Activated CD8-positive, alpha-beta memory T cell treated with anti-CD3 and anti-CD28 coated beads, Interleukin-2, amount 50 U/mL, for 48 hours (primary cell): Measurements from ENCODE around the gene PRKG1.

Experiments
- DNase-seq: peaks from one replicate; pipeline ENCODE4 v3.0.0-alpha.2; 2020

Gene PRKG1

GRCh38 chr10:51910596-51910995, 836.3 kb downstream of the PRKG1 start:
- no peak for DNase-seq

DNA sequence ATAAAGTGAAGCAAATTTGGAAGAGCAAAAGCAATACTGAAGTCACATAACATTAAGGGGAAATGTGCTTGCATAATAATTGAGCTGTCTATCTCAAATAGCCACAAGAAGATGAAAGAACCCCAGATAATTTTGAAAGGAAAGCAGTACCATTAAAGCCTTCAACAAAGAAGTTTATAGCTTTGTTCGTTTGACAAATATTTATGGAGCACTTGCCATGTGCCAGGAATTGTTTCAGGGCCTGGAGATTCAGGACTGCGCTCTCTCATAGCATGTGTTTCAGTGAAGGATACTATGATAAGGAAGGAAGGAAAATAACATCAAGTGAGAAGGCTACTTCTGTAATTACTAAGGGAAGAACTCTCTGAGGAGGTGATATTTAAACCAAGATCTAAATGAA, 837.4 kb downstream of the PRKG1 start:
- DNase-seq: no peak

DNA sequence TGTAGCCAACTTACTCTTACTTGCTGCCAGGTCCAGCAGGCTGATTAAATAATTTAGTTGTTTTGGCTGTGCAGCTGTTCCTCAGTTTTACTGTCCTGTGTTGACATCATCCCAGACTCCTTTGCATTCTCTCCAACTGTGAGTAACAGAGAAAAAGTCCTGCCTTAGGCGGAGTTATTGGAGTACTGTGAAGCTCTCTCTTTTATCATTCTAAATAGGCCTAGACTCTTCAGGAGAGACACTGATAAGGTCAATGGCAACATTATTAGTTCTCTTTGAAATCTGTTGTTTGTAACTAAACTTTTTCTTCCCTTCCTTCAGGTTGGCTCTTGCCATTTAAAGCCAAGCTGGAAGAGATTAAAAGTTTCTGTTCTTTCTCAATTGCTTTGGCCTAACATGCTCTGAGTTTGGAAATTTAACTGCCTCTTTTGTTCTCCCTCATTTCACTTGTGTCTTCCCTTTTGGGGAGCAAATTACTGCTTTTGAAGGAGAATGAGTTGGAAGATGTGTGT, 840.8 kb downstream of the PRKG1 start:
- no peak for DNase-seq

GRCh38 chr10:51918440-51918839, 844.2 kb downstream of the PRKG1 start:
- no peak for DNase-seq

DNA sequence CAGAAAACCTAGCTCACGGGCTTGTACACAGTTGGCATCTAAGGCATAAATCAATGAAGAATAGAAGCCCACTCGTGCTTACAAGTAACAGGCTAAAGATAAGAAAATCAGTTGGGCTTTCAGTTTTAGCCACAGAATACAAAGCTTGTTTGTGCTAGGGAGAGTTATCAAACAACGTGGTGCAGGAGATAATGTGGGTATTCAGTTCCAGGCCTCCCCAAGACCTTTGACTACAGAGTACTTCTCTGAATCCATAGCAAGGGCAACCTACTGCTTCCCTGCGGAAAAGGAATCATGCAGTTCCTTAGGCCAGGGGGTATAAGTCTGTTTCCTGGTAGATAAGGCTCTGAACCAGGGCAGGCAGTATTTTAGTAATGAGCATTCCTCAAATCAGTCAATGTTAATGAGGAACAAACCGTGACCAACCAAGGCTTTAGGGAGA, 844.6 kb downstream of the PRKG1 start:
- no peak for DNase-seq

DNA sequence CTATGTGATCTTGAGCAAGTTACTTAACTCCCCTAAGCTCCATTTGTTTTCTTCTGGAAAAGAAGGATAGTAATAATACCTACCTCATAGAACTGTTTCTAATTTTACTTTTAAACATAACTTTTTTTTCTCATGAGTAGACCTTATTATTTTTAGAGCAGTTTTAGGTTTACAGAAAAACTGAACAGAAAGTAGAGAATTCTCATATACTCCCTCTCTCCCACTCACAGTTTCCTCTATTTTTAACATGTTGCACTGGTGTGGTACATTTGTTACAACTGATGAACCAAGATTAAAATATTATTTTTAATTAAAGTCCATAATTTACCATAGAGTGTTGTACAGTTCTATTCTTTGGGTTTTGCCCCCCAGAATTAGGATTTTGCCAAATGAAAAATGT, 846.4 kb downstream of the PRKG1 start:
- no peak for DNase-seq

DNA sequence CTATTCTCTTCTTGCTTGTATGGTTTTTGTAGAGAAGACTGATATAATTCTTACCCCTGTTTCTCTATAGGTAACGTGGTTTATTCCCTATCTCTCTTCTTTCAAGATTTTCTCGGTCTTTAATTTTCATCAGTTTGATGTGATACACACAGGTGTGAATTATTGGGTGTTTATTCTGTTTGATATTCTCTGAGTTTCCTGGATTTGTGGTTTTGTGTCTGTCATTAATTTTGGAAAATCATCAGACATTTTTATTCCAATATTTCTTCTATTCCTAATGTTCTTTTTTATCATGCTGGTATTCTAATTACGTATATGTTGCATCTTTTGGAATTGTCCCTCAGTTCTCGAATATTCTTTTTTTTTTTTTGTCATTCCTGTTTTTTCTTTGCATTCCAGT, 850.1 kb downstream of the PRKG1 start:
- no peak for DNase-seq

DNA sequence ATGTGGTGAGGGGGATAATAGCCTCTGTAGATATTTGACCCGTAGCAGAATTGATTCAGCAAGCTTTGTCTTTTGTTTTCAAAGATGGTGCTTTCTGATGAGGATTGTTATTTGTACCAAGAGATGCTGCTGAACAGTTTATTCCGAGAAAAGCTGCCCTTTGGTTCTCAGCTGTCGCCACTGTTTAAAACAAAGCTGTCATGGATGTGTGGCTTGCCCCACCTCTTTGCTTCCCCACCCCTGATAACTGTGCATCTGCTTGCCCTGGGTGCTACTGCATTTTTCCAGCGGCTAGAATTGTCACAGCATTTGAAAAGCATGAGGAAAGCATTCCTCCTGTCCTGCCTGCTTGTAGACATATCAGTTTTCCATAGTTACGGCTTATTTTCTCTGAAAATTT, 852.0 kb downstream of the PRKG1 start:
- DNase-seq: no peak

DNA sequence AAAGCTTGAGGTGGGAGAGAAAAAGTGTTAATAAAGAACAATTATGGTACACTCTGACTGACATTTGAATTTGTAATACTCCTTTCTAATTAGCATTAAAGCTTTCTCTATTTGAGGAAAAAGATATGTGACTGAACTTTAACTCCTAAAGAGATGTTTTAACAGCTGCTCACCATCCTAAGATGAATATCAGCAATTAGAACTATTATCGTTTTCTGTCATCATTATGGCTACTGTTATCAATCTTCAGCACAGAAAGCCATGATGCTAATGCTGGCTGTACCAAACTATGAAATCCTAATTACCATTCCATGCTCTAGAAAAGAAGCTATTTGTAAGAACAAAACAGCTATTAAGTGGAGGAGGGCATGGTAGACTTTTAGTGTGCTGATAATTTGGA, 853.9 kb downstream of the PRKG1 start:
- no peak for DNase-seq

GRCh38 chr10:51932530-51932929, 858.2 kb downstream of the PRKG1 start:
- no peak for DNase-seq

GRCh38 chr10:51934373-51934772, 860.1 kb downstream of the PRKG1 start:
- DNase-seq: no peak

DNA sequence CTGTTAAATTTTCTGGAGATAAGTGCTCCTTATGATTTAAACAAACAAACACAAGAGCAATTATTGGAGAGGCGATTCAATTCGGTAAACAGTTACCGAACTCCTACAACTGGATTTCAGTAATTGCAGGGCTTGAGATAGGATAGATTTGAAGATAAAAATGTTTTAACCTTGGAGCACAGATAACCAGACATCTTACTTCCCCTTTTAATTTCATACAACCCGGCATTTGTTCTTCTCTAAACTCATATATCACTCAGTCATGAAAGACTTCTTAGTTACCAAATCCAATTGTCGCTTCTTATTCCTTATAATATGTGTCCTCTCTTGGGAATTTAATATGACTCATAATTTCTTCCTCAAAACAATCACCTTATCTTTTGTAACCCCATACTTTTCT, 861.1 kb downstream of the PRKG1 start:
- no peak for DNase-seq

DNA sequence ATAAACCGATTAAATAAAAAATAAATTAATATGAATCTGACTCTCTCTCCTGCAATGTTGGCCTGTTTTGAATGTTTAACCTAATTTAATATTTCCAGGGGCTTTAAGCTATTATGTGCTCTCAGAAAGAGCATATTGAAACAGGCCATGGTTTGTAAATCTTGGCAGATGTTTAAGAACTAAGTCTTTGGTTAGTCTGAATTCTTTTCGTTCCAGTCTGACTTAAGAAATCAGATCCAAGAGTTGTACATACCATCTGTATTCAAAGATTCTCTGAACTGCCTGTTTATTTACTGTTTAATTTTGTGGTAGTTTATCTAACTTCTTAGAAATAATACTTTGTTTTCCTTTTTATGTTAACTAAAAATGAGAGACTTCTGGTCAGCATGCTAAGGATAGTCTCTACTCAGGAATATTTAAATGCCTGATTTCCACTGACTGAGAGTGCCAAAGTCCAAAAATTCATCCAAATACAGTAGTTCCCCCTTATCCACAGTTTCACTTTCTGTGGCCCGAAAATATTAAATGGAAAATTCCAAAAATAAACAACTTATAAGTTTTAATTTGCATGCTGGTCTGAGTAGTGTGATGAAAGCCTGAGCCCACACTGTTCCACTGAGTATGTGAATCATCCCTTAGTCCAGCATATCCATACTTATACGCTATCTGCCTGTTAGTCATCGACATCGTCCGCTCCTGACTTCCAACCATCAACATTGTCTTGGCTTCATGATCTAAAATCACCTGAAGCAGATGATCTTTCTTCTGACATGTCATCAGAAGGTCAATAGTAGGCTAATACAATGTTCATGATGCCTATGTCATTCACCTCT, 863.2 kb downstream of the PRKG1 start:
- no peak for DNase-seq

DNA sequence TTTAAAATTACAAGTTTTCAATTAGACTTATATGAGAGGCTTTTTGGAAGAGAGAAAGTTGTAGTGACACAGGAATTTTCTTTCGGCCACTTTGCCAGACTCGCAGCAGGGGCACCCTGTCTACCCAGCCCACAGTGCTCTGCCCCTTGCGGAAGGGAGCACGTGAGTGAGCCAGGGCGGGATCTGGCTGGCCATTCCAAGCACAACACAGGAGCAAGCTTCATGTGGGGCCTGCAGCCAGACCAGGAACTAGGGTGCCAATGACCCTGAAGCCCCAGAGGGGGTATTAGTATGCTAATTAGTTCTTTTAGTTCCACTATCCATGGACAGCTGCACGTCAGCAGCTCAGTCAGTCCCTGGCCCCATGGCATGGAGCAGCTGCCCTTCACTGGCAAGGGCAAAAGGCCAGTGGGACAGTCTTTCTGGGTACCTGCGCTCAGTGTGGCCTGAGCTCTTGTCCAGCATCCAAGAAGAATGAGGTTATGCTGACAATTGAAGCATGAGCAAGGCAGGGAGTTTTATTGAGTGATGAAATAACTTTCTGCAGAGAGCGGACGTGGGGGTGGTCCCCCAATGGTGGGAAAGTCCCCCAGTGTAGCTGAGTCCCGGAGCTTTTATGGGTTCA, 876.2 kb downstream of the PRKG1 start:
- DNase-seq: no peak

GRCh38 chr10:51950996-51951555, 876.8 kb downstream of the PRKG1 start:
- no peak for DNase-seq

GRCh38 chr10:51951601-51952000, 877.3 kb downstream of the PRKG1 start:
- DNase-seq: no peak

GRCh38 chr10:51952056-51952455, 877.8 kb downstream of the PRKG1 start:
- DNase-seq: no peak

DNA sequence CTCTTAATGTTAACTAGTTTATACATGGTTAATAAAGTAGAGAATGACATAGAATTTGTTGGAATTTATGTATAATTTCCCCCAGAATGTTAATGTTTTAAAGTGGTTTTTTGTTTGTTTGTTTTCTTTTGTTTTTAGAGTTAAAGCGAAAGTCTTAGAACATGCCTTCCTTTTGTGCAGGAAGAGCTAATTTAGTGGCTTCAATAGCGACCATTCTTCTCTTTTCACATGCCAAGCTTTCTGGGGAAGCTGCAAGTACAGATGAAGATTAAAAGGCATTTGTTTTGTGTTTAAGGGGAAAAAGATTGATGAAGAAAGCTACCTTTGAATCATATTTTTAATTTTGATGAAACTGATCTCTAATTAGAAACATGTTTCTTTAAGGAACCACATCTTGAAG, 881.4 kb downstream of the PRKG1 start:
- no peak for DNase-seq

DNA sequence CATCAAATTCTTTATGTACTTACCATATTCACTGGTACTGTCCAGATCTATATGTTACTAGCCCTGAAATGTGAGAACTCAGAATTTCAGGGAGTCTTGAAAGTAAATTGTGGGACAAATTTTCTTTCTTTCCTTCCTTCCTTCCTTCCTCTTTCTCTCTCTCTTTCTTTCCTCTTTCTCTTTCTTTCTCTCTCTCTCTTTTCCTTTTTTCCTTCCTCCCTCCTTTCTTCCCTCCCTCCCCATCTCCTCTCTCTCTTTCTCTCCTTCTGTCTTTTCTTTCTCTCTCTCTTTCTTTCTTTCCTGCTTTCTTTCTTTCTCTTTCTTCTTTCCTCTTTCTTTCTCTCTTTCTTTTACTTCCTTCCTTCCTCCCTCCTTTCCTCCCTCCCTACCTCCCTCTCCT, 882.5 kb downstream of the PRKG1 start:
- no peak for DNase-seq

DNA sequence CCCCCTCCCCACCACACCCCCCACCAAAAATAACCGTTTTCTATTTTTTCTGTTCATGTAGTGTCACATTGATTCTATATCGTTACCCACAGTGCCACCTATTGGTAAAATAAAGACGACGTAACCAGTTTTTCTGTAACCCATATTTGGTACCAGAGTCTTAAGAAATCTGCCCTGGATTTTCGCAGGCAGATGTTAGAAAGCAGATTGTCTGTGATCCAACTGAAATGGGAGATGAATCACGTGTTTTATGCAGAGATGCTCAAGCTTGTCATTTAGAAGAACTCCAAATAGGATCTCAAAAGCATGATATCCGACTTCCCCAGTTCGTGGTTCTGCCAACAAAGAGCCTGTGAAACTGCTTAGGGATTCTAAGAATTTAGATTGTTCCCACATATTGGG, 886.2 kb downstream of the PRKG1 start:
- no peak for DNase-seq

DNA sequence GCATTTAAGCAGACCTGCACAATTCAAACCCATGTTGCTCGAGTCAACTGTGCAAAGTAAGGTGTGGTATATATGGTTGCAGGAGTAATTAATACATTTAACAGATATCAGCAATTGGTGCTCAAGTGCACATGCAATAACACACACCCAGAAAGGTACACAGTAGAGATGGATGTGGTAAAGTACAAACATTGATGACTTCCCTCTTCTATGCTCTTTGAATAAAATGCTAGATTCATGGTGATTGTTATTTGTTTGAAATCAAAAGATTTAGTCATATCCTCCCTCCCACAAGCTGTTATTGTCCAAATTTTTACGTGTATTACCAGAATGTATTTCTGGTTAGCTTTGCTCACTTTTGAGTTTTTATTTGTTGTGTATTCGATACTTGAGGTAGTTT, 887.1 kb downstream of the PRKG1 start:
- no peak for DNase-seq

DNA sequence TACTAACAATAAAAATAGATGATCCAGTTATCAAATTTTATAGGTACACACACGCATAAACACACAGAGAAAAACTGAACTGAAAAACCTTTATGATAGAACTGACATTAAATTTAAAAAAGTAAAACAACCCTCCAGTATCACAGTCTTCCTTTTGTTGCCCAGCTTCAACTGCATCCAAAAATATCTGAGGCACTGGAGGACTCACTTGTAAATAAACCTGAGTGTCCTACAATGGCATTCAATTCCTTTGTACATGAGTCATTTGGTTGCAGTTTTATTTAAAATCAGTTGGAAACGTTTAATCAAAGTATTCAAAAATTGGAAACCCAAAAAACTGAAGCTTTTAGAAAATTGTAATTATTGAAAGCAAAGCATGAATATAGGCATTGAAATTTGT, 890.3 kb downstream of the PRKG1 start:
- DNase-seq: no peak

DNA sequence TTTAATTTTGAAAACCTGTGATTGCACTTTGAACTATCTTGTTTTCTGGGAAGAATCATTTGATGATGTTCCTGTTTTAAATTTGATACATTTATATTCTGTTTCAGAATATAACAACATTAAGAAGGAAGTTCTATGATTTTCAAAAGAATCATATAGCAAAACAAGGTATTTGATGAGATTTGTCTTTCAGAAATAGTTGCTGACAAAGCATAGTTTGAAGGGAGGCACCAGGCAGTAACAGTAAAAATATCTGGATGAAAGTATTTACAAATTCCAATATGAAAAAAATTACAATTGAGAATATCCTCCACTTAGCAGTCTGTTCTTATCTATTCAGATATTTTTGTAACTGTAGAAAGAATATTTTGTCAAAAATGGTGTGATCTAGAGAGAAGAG, 891.2 kb downstream of the PRKG1 start:
- DNase-seq: no peak

GRCh38 chr10:51972733-51973346, 898.6 kb downstream of the PRKG1 start:
- no peak for DNase-seq
